GM19025 (cell line): ENCODE results near the gene DHX35.
A peak's percentile ranks its signal among the peaks of the same experiment; 100 is the strongest.

Experiments used
- ATAC-seq: cut with Tn5 transposase; IDR thresholded peaks from one replicate; pipeline ENCODE4 v1.9.1; 2021; ENCODE audit warnings: mild to moderate bottlenecking, low read depth, moderate library complexity; ENCODE audit not compliant: unreplicated experiment

Gene DHX35

GRCh38 chr20:38962044-38962927 is at the start of gene DHX35:
Gene DHX35 (plus strand): TSS chr20:38962344. CDS start chr20:38962368, 24 bp downstream.
- peak; percentile 95 for ATAC-seq

- no peak for ATAC-seq
Measured at GRCh38 chr20:38915355-38915754, 46.8 kb upstream of the DHX35 start.

GRCh38 chr20:38917657-38918056 is 44.5 kb upstream of the DHX35 start:
- no peak for ATAC-seq

- ATAC-seq: no peak
Measured at GRCh38 chr20:38918172-38918571, 44.0 kb upstream of the DHX35 start.

GRCh38 chr20:38919683-38920082 is 42.5 kb upstream of the DHX35 start:
- no peak for ATAC-seq

- no peak for ATAC-seq
Measured at GRCh38 chr20:38920411-38920810, 41.7 kb upstream of the DHX35 start.

GRCh38 chr20:38920851-38921250 is 41.3 kb upstream of the DHX35 start:
- ATAC-seq: no peak

- ATAC-seq: no peak
Measured at GRCh38 chr20:38924718-38925117, 37.4 kb upstream of the DHX35 start.

- peak; percentile 87 for ATAC-seq
Measured at GRCh38 chr20:38926142-38926933, 35.8 kb upstream of the DHX35 start, which contains the start of gene FAM83D. Gene FAM83D (plus strand): TSS chr20:38926417. CDS start chr20:38926443, 26 bp downstream.

GRCh38 chr20:38926934-38927616 is 35.1 kb upstream of the DHX35 start:
- peak; percentile 2 for ATAC-seq

- no peak for ATAC-seq
Measured at GRCh38 chr20:38927902-38928578, 34.1 kb upstream of the DHX35 start.

GRCh38 chr20:38930242-38930569 is 31.9 kb upstream of the DHX35 start:
- no peak for ATAC-seq

GRCh38 chr20:38931984-38932383 is 30.2 kb upstream of the DHX35 start:
- ATAC-seq: no peak

GRCh38 chr20:38932457-38933120 is 29.6 kb upstream of the DHX35 start:
- no peak for ATAC-seq

- ATAC-seq: no peak
Measured at GRCh38 chr20:38934530-38934929, 27.6 kb upstream of the DHX35 start.

GRCh38 chr20:38935285-38935684 is 26.9 kb upstream of the DHX35 start:
- no peak for ATAC-seq

- no peak for ATAC-seq
Measured at GRCh38 chr20:38935967-38936407, 26.2 kb upstream of the DHX35 start.

GRCh38 chr20:38937000-38937399 is 25.1 kb upstream of the DHX35 start:
- no peak for ATAC-seq

- no peak for ATAC-seq
Measured at GRCh38 chr20:38937978-38938473, 24.1 kb upstream of the DHX35 start.

- no peak for ATAC-seq
Measured at GRCh38 chr20:38939686-38940085, 22.5 kb upstream of the DHX35 start.
